HCT116 (cell line): ENCODE data around the gene KRTAP24-1. TPM values are rescaled to one million over a fixed set of nuclear protein-coding genes. Genes with fewer than 3 reads are reported as not detected.

Experiments
- ATAC-seq: fragments of 200-7000 bp; cut with Tn5 transposase; 2 replicates; pipeline ENCODE4 v1.9.1; 2020; ENCODE audit warnings: mild to moderate bottlenecking, moderate library complexity
- BruUV-seq: library from RNA; stranded (reverse); fragments of 400-500 nt; replicated peaks from 2 replicates; lab custom pipeline; 2021; lab: Mats Ljungman, UMichigan
- CTCF ChIA-PET: fragments of 300-600 bp; sonication (Branson Sonifier 250); formaldehyde crosslinking; loops from one replicate; lab custom pipeline; 2021; ENCODE audit warnings: antibody characterized with exemption; lab: Charles Lee
- POLR2A ChIA-PET: fragments of 300-600, 350-600 bp; sonication (Branson Sonifier 250); formaldehyde crosslinking; loops from one replicate; lab custom pipeline; 2021; ENCODE audit warnings: antibody characterized with exemption; lab: Charles Lee
- RAD21 ChIA-PET, 2 experiments: fragments of 300-600 bp; sonication (Branson Sonifier 250); formaldehyde crosslinking; loops; one replicate each; lab custom pipeline; 2023; ENCODE audit warnings: low total read pairs in 2 of 2; ENCODE audit not compliant: uncharacterized antibody in 2 of 2, unreplicated experiment in 2 of 2, low non-redundant PET in 1 of 2; lab: Charles Lee
- DNase-seq: peaks from one replicate; pipeline ENCODE4 v3.0.0-alpha.2; 2010; ENCODE audit warnings: low read depth, low spot score
- H2AFZ ChIP-seq: fragments of 200-600 bp; shearing (Covaris generic), sonication (generic); 2 replicates; pipeline ENCODE4 v1.6.1; 2017; ENCODE audit warnings: low read depth, mixed run types, mixed read lengths, antibody characterized with exemption, low read length; ENCODE audit not compliant: poor library complexity, severe bottlenecking
- H3K27ac ChIP-seq: 2 replicates; pipeline ENCODE4 v1.5.1; 2012; ENCODE audit warnings: low read depth, low read length
- H3K27me3 ChIP-seq: fragments of 200-600 bp; sonication (generic); 2 replicates; pipeline ENCODE4 v1.6.1; 2016; ENCODE audit warnings: mixed run types, low read length, mixed read lengths; ENCODE audit not compliant: insufficient read depth
- H3K36me3 ChIP-seq, 2 experiments: fragments of 200-500 bp in 1 of 2; fragments of 200-600 bp in 1 of 2; sonication (Bioruptor generic) in 1 of 2; sonication (generic) in 1 of 2; 2 replicates each; pipeline versions ENCODE4 v1.5.1 to v1.6.1; 2014 to 2016; ENCODE audit warnings: low read length in 2 of 2, inconsistent platforms in 1 of 2, mixed read lengths in 1 of 2, mixed run types in 1 of 2; ENCODE audit not compliant: insufficient read depth in 2 of 2, control insufficient read depth in 1 of 2
- H3K4me1 ChIP-seq, 2 experiments: fragments of 200-600 bp in 1 of 2; sonication (generic) in 1 of 2; 2 replicates each; pipeline versions ENCODE4 v1.5.1 to v1.6.1; 2012 to 2017; ENCODE audit warnings: low read length in 2 of 2, inconsistent platforms in 1 of 2, mild to moderate bottlenecking in 1 of 2, mixed read lengths in 1 of 2, mixed run types in 1 of 2, moderate library complexity in 1 of 2; ENCODE audit not compliant: insufficient read depth in 2 of 2, control insufficient read depth in 1 of 2
- H3K4me2 ChIP-seq: fragments of 200-600 bp; sonication (generic); 2 replicates; pipeline ENCODE4 v1.6.1; 2017; ENCODE audit warnings: mixed run types, low read length, mixed read lengths
- H3K4me3 ChIP-seq, 2 experiments: fragments of 200-600 bp in 1 of 2; sonication (generic) in 1 of 2; replicated peaks in 1 of 2; 2 replicates each; pipeline ENCODE4 v1.5.1; 2011 to 2016; ENCODE audit warnings: low read length in 2 of 2, control low read depth in 1 of 2, low read depth in 1 of 2, mild to moderate bottlenecking in 1 of 2, mixed read lengths in 1 of 2, mixed run types in 1 of 2
- H3K79me2 ChIP-seq: fragments of 200-600 bp; sonication (generic); 2 replicates; pipeline ENCODE4 v1.6.1; 2017; ENCODE audit warnings: mild to moderate bottlenecking, mixed run types, low read length, moderate library complexity, mixed read lengths; ENCODE audit not compliant: insufficient read depth
- H3K9ac ChIP-seq: fragments of 200-600 bp; sonication (generic); 2 replicates; pipeline ENCODE4 v1.6.1; 2016; ENCODE audit warnings: low read length, mixed read lengths
- H3K9me2 ChIP-seq: fragments of 200-600 bp; sonication (generic), shearing (Covaris generic); 2 replicates; pipeline ENCODE4 v1.6.1; 2017; ENCODE audit warnings: mixed run types, mild to moderate bottlenecking, moderate library complexity; ENCODE audit not compliant: insufficient read depth
- H3K9me3 ChIP-seq, 2 experiments: fragments of 200-500 bp in 1 of 2; fragments of 200-600 bp in 1 of 2; sonication (Bioruptor generic) in 1 of 2; sonication (generic) in 1 of 2; 2 replicates each; pipeline ENCODE4 v1.6.1; 2014 to 2017; ENCODE audit warnings: low read length in 2 of 2, mixed read lengths in 2 of 2, inconsistent platforms in 1 of 2, low read depth in 1 of 2, mild to moderate bottlenecking in 1 of 2, mixed run types in 1 of 2, moderate library complexity in 1 of 2; ENCODE audit not compliant: control insufficient read depth in 1 of 2, insufficient read depth in 1 of 2
- H4K20me1 ChIP-seq: fragments of 200-600 bp; sonication (generic), shearing (Covaris generic); 2 replicates; pipeline ENCODE4 v1.6.1; 2017; ENCODE audit warnings: mixed run types, mild to moderate bottlenecking, moderate library complexity; ENCODE audit not compliant: insufficient read depth
- CBX3 ChIP-seq: IDR thresholded peaks from 2 replicates; pipeline ENCODE4 v1.6.1; 2012; ENCODE audit warnings: low read depth
- CEBPB ChIP-seq: IDR thresholded peaks from 2 replicates; pipeline ENCODE4 v1.6.1; 2012; ENCODE audit warnings: low read depth
- EGR1 ChIP-seq: IDR thresholded peaks from 2 replicates; pipeline ENCODE4 v1.6.1; 2012; ENCODE audit warnings: low read depth
- ELF1 ChIP-seq: IDR thresholded peaks from 2 replicates; pipeline ENCODE4 v1.6.1; 2012; ENCODE audit warnings: low read depth, borderline replicate concordance
- EZH2phosphoT487 ChIP-seq: fragments of 200-600 bp; IDR thresholded peaks from 2 replicates; pipeline ENCODE4 v1.6.1; 2018; ENCODE audit warnings: antibody characterized with exemption, borderline replicate concordance
- JUND ChIP-seq: IDR thresholded peaks from 2 replicates; pipeline ENCODE4 v1.6.1; 2012
- POLR2A ChIP-seq: IDR thresholded peaks from 2 replicates; pipeline ENCODE4 v1.7.0; 2011; ENCODE audit warnings: borderline replicate concordance; ENCODE audit not compliant: insufficient read depth, insufficient read length; ENCODE audit errors: extremely low read depth
- POLR2AphosphoS5 ChIP-seq: IDR thresholded peaks from 2 replicates; pipeline ENCODE4 v1.6.1; 2011; ENCODE audit warnings: mild to moderate bottlenecking, low read depth, low read length, moderate library complexity
- RAD21 ChIP-seq: IDR thresholded peaks from 2 replicates; pipeline ENCODE4 v1.6.1; 2012; ENCODE audit warnings: low read depth, mild to moderate bottlenecking
- SP1 ChIP-seq: IDR thresholded peaks from 2 replicates; pipeline ENCODE4 v1.6.1; 2012; ENCODE audit warnings: low read depth
- SRF ChIP-seq: IDR thresholded peaks from 2 replicates; pipeline ENCODE4 v1.6.1; 2012; ENCODE audit warnings: low read depth
- TCF7L2 ChIP-seq: IDR thresholded peaks from 2 replicates; pipeline ENCODE4 v1.7.0; 2011; ENCODE audit warnings: borderline replicate concordance, inconsistent platforms; ENCODE audit not compliant: insufficient read depth, insufficient read length; ENCODE audit errors: extremely low read depth
- YY1 ChIP-seq: IDR thresholded peaks from 2 replicates; pipeline ENCODE4 v1.6.1; 2011; ENCODE audit warnings: low read length, low read depth, moderate library complexity, mild to moderate bottlenecking; ENCODE audit not compliant: insufficient replicate concordance; ENCODE audit errors: extremely low read depth
- ZFX ChIP-seq: fragments of 450-650 bp; IDR thresholded peaks from 2 replicates; pipeline ENCODE4 v1.6.1; 2017
- ZNF274 ChIP-seq: fragments of 200-500 bp; sonication (Bioruptor generic); IDR thresholded peaks from 2 replicates; pipeline ENCODE4 v1.6.1; 2014; ENCODE audit warnings: mild to moderate bottlenecking, low read depth, low read length, inconsistent platforms
- intact Hi-C: fragments of 100-400 bp; cut with micrococcal nuclease; formaldehyde crosslinking; loops from 2 replicates; pipeline ENCODE4 v1.10.0; 2022
- total RNA-seq: library from RNA; stranded (reverse); gene quantifications from one replicate; pipeline ENCODE4 v1.2.1, GENCODE V29; 2021; ENCODE audit not compliant: unreplicated experiment
- TF ChIP-seq, protein P1 (sequence below): IDR thresholded peaks from 2 replicates; pipeline ENCODE4 v1.6.1; 2012

KRTAP24-1 gene
- total RNA-seq, 1 experiment from 2014 or later = not detected

DNA sequence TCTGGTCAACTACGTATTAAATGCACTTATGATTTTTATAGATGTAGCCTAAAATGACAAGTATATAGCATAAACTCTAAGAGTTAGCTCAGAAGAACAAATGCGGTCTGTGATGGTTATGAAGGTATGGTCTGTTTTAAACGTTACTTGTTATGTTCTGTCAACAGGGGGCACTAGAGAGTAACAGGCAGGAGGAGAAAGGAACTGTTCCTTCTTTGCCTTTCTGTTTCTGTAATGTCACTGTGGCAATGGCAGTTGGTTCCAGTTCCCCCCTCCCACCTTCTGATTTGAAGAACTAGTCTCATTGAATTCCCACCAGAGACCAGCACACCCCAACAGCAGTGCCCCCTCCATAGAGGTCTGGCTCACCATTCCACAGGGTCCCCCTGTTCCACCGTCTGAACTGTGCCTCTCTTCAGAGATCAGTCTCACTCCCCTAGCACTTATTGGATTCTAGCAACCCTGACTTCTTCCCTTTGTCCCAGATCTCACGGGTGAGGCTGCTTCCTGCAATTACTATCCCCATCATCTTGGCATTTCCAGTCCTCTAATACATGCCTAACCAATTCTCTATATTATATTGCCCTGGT, 14.0 kb downstream of the KRTAP24-1 start:
- Histone ChIP-seq H3K9ac (no peak overlapping the region), H4K20me1 (no peaks in the 10 kb centered on the region), H3K4me2 (no peak overlapping the region), H3K4me1 (no peaks in the 10 kb centered on the region), H2AFZ (no peak overlapping the region), H3K4me3 (no peak overlapping the region), H3K36me3 (no peaks in the 10 kb centered on the region), H3K27me3 (no peaks in the 10 kb centered on the region), H3K79me2 (no peaks in the 10 kb centered on the region), H3K27ac (no peak overlapping the region), H3K9me2 (no peaks in the 10 kb centered on the region), H3K9me3 (peaks cover 21 to 24% of the 10 kb centered on the region in 2 experiments; a peak in 3 of 4 replicates)
- intact Hi-C loops = no loop called here
- ChIA-PET RAD21 (no interaction called here), POLR2A (no interaction called here), CTCF (no interaction called here)
- BruUV-seq = no TSS peak
- no peak for ATAC-seq
- no peak for TF ChIP-seq POLR2A
- no peak for TF ChIP-seq ZNF274
- TF ChIP-seq TCF7L2 = no peak
- TF ChIP-seq CEBPB = no peak
- no peak for TF ChIP-seq EZH2phosphoT487
- TF ChIP-seq JUND = no peak
- TF ChIP-seq RAD21 = no peak
- no peak for TF ChIP-seq EGR1
- TF ChIP-seq SP1 = no peak
- TF ChIP-seq SRF = no peak
- no peak for TF ChIP-seq ELF1
- no peak for TF ChIP-seq POLR2AphosphoS5
- TF ChIP-seq CBX3 = no peak
- no peak for DNase-seq

DNA sequence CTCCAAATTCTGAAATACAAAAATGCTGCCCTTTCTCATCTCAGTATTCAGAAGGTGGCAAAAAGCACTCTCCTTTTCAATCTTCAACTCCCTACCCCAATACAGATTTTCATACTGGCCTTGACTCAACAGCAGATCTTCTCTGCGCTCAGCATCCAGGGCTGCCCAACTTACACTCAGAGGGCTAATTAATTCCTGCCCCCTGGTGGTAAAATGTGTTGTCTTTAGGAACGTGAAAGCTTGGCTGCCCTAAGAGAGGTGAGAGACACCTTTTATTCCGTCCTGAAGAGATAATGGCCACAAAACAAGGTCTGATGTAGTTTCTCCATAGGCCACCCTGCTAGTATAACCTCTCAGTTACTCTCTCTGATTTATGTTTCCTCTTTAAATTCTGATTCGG, 25.0 kb downstream of the KRTAP24-1 start:
- Histone ChIP-seq H3K9me2 (no peaks in the 10 kb centered on the region), H3K27me3 (no peaks in the 10 kb centered on the region), H2AFZ (no peak overlapping the region), H4K20me1 (no peaks in the 10 kb centered on the region), H3K4me1 (no peaks in the 10 kb centered on the region), H3K36me3 (no peaks in the 10 kb centered on the region), H3K4me2 (no peak overlapping the region), H3K4me3 (no peak overlapping the region), H3K79me2 (no peaks in the 10 kb centered on the region), H3K9ac (no peak overlapping the region), H3K27ac (no peak overlapping the region), H3K9me3 (peaks cover 4 to 33% of the 10 kb centered on the region in 2 experiments; a peak in 2 of 4 replicates)
- CTCF ChIA-PET = no interaction called here
- DNase-seq = no peak
- TF ChIP-seq RAD21 = no peak
- TF ChIP-seq CBX3 = no peak
- no peak for TF ChIP-seq SRF
- no peak for TF ChIP-seq ZFX
- TF ChIP-seq ELF1 = no peak
- no peak for TF ChIP-seq CEBPB
- TF ChIP-seq TCF7L2 = no peak
- TF ChIP-seq POLR2A = no peak
- TF ChIP-seq YY1 = no peak
- TF ChIP-seq, protein P1, sequence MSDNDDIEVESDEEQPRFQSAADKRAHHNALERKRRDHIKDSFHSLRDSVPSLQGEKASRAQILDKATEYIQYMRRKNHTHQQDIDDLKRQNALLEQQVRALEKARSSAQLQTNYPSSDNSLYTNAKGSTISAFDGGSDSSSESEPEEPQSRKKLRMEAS = no peak
- no peak for TF ChIP-seq JUND
- intact Hi-C loops = no loop called here
- RAD21 ChIA-PET = no interaction called here
- BruUV-seq = no TSS peak
- POLR2A ChIA-PET = no interaction called here
- no peak for ATAC-seq
